Measurements from ENCODE around the gene PRDX5.

GRCh38 chr11:64351136-64351631, 33.3 kb downstream of the PRDX5 start:
- TF ChIP-seq CTCF (IDR thresholded peaks at IDR 0.05 in 2 of 3, conservative IDR thresholded peaks at IDR 0.05 in 1 of 3; ENCODE audit: borderline replicate concordance in 1 of 3, insufficient read depth in 1 of 3, low read depth in 2 of 3, low read length in 2 of 3) (no peak), EZH2 (IDR thresholded peaks at IDR 0.05) (no peak), SP1 (IDR thresholded peaks at IDR 0.05; ENCODE audit: low read depth) (no peak), ELF1 (IDR thresholded peaks at IDR 0.05; ENCODE audit: borderline replicate concordance, low read depth) (no peak), RAD21 (IDR thresholded peaks at IDR 0.05; ENCODE audit: low read depth) (no peak)

Measured in HCT116 (cell line).